T-helper 1 cell (primary cell): Measurements from ENCODE around the gene MYO1H.

Source experiments
- DNase-seq, 5 donors: peaks; one replicate each; pipeline ENCODE4 v3.0.0-alpha.2; 2012 to 2020

The MYO1H gene

GRCh38 chr12:109493938-109494337 is 146.2 kb downstream of the MYO1H start:
- no peak for DNase-seq

- DNase-seq = no peak
Observed at GRCh38 chr12:109494348-109494881, 146.7 kb downstream of the MYO1H start.

GRCh38 chr12:109495012-109495411 is 147.3 kb downstream of the MYO1H start:
- no peak for DNase-seq

DNA sequence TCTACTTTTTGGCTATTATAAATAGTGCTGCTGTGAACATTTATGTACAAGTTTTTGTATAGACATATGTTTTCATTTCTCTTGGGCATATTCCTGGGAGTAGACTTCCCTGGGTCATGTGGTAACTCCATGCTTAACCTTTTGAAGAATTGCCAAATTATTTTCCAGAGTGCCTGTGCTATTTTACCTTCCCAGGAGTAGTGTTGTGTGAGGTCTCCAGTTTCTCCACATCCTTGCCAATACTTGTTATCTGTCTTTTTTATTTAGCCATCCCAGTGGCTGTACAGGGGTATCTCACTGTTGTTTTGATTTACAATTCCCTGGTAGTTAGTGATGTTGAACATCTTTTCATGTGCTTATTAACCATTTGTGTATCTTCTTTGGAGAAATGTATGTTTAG is 148.6 kb downstream of the MYO1H start:
- no peak for DNase-seq

DNA sequence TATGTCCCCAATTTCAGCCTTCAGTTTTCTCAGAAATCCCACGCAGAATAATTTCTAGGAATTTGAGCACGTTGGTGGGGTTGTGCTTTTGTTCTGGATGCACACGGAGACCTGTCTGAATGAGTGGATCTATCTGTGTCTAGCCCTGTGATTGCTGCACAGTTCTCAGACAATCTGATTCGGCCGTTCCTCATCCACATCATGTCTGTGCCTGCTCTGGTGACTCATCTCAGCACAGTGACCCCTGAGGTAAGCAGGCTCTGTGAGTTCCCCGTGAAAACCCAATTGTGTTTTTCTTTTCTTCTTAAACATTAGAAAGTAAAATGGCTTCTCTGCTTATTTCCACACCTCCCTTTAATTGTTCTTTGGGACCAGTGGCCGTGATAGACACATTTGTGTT is 150.0 kb downstream of the MYO1H start:
- no peak for DNase-seq
